Osteoblast (primary cell): ENCODE measurements around the gene SLMAP. TPM values are rescaled to one million over a fixed set of nuclear protein-coding genes. Genes with fewer than 3 reads are reported as not detected.

ENCODE experiments used
- DNase-seq: peaks from one replicate; pipeline ENCODE4 v3.0.0; 2011; ENCODE audit warnings: low spot score, mixed read lengths; ENCODE audit not compliant: insufficient read length; ENCODE audit errors: missing footprints
- H2AFZ ChIP-seq: 2 replicates; pipeline ENCODE4 v1.6.0; 2011; ENCODE audit warnings: mild to moderate bottlenecking, low read length
- H3K27ac ChIP-seq: 2 replicates; pipeline ENCODE4 v1.5.1; 2011; ENCODE audit warnings: mild to moderate bottlenecking, low read depth, low read length, moderate library complexity
- H3K27me3 ChIP-seq: 2 replicates; pipeline ENCODE4 v1.6.0; 2012; ENCODE audit warnings: mild to moderate bottlenecking, control low read depth, inconsistent platforms, low read length, moderate library complexity; ENCODE audit not compliant: insufficient read depth
- H3K36me3 ChIP-seq: 2 replicates; pipeline ENCODE4 v1.5.1; 2011; ENCODE audit warnings: mild to moderate bottlenecking, low read length, control low read depth, moderate library complexity; ENCODE audit not compliant: insufficient read depth
- H3K4me1 ChIP-seq: 2 replicates; pipeline ENCODE4 v1.5.1; 2011; ENCODE audit warnings: mild to moderate bottlenecking, low read length, control low read depth, moderate library complexity; ENCODE audit not compliant: insufficient read depth
- H3K4me2 ChIP-seq: 2 replicates; pipeline ENCODE4 v1.6.0; 2011; ENCODE audit warnings: mild to moderate bottlenecking, low read length; ENCODE audit not compliant: insufficient read depth
- H3K4me3 ChIP-seq: fragments of 200-600 bp; sonication (generic); 3 replicates; pipeline ENCODE4 v1.5.1; 2012; ENCODE audit warnings: mild to moderate bottlenecking, low read length, inconsistent platforms; ENCODE audit not compliant: insufficient read depth
- H3K79me2 ChIP-seq: 2 replicates; pipeline ENCODE4 v1.6.0; 2012; ENCODE audit warnings: mild to moderate bottlenecking, low read length, control low read depth, inconsistent platforms; ENCODE audit not compliant: insufficient read depth
- H3K9me3 ChIP-seq: 2 replicates; pipeline ENCODE4 v1.5.1; 2011; ENCODE audit warnings: low read depth, low read length, control low read depth
- H4K20me1 ChIP-seq: 2 replicates; pipeline ENCODE4 v1.6.0; 2012; ENCODE audit warnings: mild to moderate bottlenecking, low read length, control low read depth; ENCODE audit not compliant: insufficient read depth
- total RNA-seq: library from RNA; depleted of rRNA; stranded (reverse); fragments of >200 nt; gene quantifications from 2 replicates; pipeline ENCODE4 v1.2.3, GENCODE V29; 2012
- TF ChIP-seq, protein P1 (sequence below): IDR thresholded peaks from 2 replicates; pipeline ENCODE4 v1.5.1; 2011; ENCODE audit warnings: mild to moderate bottlenecking, low read depth, low read length, moderate library complexity; ENCODE audit errors: extremely low read depth

Gene SLMAP
- total RNA-seq, 1 donor: 50.7 TPM

DNA sequence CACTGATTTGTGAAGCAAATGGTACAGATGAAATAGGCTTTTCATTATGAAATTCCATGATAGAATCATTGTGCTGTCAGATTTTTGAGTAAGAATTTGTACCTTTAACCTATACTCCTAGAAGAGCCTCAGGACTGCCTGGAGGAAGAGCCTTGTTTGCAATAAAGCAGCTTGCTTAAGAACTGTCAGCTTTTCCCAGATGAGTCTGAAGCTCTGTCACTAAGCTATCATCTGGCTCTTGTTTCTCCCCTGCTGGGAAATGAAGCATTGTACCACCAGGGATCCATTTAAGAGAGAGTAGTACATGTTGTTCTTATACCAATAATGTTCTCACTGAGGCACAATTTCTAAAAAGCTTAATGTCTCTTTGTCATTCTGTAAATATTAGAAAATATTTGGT, 167.0 kb downstream of the SLMAP start:
- Histone ChIP-seq H3K27ac (no peak overlapping the region), H2AFZ (no peak overlapping the region), H3K36me3 (peaks cover 7% of the 10 kb centered on the region), H3K9me3 (no peaks in the 10 kb centered on the region), H3K4me3 (no peak overlapping the region), H3K4me1 (peaks cover 12% of the 10 kb centered on the region), H3K79me2 (no peaks in the 10 kb centered on the region), H3K4me2 (no peak overlapping the region), H4K20me1 (no peaks in the 10 kb centered on the region), H3K27me3 (no peaks in the 10 kb centered on the region)
- no peak for DNase-seq
- TF ChIP-seq, protein P1, sequence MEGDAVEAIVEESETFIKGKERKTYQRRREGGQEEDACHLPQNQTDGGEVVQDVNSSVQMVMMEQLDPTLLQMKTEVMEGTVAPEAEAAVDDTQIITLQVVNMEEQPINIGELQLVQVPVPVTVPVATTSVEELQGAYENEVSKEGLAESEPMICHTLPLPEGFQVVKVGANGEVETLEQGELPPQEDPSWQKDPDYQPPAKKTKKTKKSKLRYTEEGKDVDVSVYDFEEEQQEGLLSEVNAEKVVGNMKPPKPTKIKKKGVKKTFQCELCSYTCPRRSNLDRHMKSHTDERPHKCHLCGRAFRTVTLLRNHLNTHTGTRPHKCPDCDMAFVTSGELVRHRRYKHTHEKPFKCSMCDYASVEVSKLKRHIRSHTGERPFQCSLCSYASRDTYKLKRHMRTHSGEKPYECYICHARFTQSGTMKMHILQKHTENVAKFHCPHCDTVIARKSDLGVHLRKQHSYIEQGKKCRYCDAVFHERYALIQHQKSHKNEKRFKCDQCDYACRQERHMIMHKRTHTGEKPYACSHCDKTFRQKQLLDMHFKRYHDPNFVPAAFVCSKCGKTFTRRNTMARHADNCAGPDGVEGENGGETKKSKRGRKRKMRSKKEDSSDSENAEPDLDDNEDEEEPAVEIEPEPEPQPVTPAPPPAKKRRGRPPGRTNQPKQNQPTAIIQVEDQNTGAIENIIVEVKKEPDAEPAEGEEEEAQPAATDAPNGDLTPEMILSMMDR: no peak

GRCh38 chr3:57923752-57924151, 167.6 kb downstream of the SLMAP start:
- H3K9me3 ChIP-seq: no peaks in the 10 kb centered on the region
- H3K4me2 ChIP-seq: no peak overlapping the region
- no peaks in the 10 kb centered on the region for H3K79me2 ChIP-seq
- H3K27ac ChIP-seq: no peak overlapping the region
- no peaks in the 10 kb centered on the region for H3K27me3 ChIP-seq
- H2AFZ ChIP-seq: no peak overlapping the region
- H3K4me1 ChIP-seq: peaks cover 14% of the 10 kb centered on the region
- no peaks in the 10 kb centered on the region for H4K20me1 ChIP-seq
- TF ChIP-seq, protein P1: no peak
- no peak for DNase-seq
- peaks cover 7% of the 10 kb centered on the region for H3K36me3 ChIP-seq
- no peak overlapping the region for H3K4me3 ChIP-seq

GRCh38 chr3:57927166-57927565, 171.1 kb downstream of the SLMAP start:
- Histone ChIP-seq H2AFZ (no peak overlapping the region), H3K36me3 (peaks cover 10% of the 10 kb centered on the region), H4K20me1 (no peaks in the 10 kb centered on the region), H3K27me3 (no peaks in the 10 kb centered on the region), H3K27ac (no peak overlapping the region), H3K4me2 (no peak overlapping the region), H3K79me2 (no peaks in the 10 kb centered on the region), H3K9me3 (no peaks in the 10 kb centered on the region), H3K4me1 (peaks cover 16% of the 10 kb centered on the region), H3K4me3 (no peak overlapping the region)
- DNase-seq: no peak
- TF ChIP-seq, protein P1: no peak

DNA sequence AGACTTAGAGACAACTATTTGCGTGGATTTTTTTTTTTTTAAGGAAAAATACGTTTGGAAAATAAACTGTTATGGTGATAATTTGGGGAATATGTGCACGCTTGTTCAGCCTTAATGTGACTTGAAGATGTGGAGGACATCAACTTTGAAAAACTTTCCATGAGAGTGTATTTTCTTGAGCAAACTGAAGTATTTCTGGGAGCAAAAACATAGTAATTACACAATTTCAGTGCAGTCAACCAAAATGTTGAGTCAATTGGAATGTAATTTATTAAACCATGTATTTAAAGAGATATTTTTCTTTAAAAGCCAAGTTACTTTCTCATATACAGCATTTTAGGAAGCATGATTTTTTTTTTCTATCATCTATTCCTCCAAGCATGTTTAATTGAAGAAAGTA, 171.8 kb downstream of the SLMAP start:
- peaks cover 11% of the 10 kb centered on the region for H3K36me3 ChIP-seq
- peaks cover 16% of the 10 kb centered on the region for H3K4me1 ChIP-seq
- no peaks in the 10 kb centered on the region for H3K9me3 ChIP-seq
- H3K4me2 ChIP-seq: peak overlapping the region; percentile 59
- no peak overlapping the region for H2AFZ ChIP-seq
- H3K27ac ChIP-seq: peak overlapping the region; percentile 27
- H4K20me1 ChIP-seq: no peaks in the 10 kb centered on the region
- peak; percentile 57 for DNase-seq
- TF ChIP-seq, protein P1: no peak
- no peaks in the 10 kb centered on the region for H3K27me3 ChIP-seq
- no peaks in the 10 kb centered on the region for H3K79me2 ChIP-seq
- H3K4me3 ChIP-seq: no peak overlapping the region
